K562 (cell line): Measurements from ENCODE around the gene RNF34. TPM values are rescaled to one million over a fixed set of nuclear protein-coding genes. Genes with fewer than 3 reads are reported as not detected.

ENCODE experiments used
- CC2D1A ChIP-seq: fragments of 450-650 bp; IDR thresholded peaks from 2 replicates; pipeline ENCODE4 v1.6.1; 2017; ENCODE audit warnings: mild to moderate bottlenecking
- CREB1 ChIP-seq, 2 experiments: sonication (generic) in 1 of 2; formaldehyde crosslinking in 1 of 2; IDR thresholded peaks; 2 replicates each; pipeline versions ENCODE4 v1.6.1 to v1.8.0; 2012 to 2022; ENCODE audit warnings: inconsistent platforms in 1 of 2, mild to moderate bottlenecking in 1 of 2, missing genetic modification reagents in 1 of 2, moderate library complexity in 1 of 2
- CTBP1 ChIP-seq: fragments of 450-650 bp; IDR thresholded peaks from 2 replicates; pipeline ENCODE4 v1.6.1; 2016; ENCODE audit warnings: borderline replicate concordance
- DDX20 ChIP-seq: fragments of 450-650 bp; IDR thresholded peaks from 2 replicates; pipeline ENCODE4 v1.6.1; 2016; ENCODE audit warnings: missing genetic modification characterization, low read depth, mild to moderate bottlenecking, missing compliant biosample characterization, moderate library complexity
- FOSL1 ChIP-seq: fragments of 200-800 bp; sonication (Bioruptor generic); conservative IDR thresholded peaks from 2 replicates; pipeline ENCODE4 v1.6.1; 2016; ENCODE audit warnings: missing genetic modification characterization, missing compliant biosample characterization
- NCOA1 ChIP-seq: fragments of 450-650 bp; IDR thresholded peaks from 2 replicates; pipeline ENCODE4 v1.6.1; 2016; ENCODE audit warnings: low read depth
- NFATC3 ChIP-seq: fragments of 450-650 bp; IDR thresholded peaks from 2 replicates; pipeline ENCODE4 v1.6.1; 2017; ENCODE audit warnings: mild to moderate bottlenecking
- NFRKB ChIP-seq: fragments of 450-650 bp; IDR thresholded peaks from 2 replicates; pipeline ENCODE4 v1.6.1; 2016; ENCODE audit warnings: low read depth
- PCBP2 ChIP-seq: fragments of 200-400 bp; formaldehyde crosslinking; IDR thresholded peaks from 2 replicates; pipeline ENCODE4 v1.6.1; 2018; ENCODE audit warnings: low read length, low read depth, mild to moderate bottlenecking, moderate library complexity; ENCODE audit not compliant: poor library complexity, severe bottlenecking
- PHTF2 ChIP-seq: fragments of 250-450 bp; sonication (Bioruptor Pico); IDR thresholded peaks from 2 replicates; pipeline ENCODE4 v1.5.0; 2021; ENCODE audit warnings: mild to moderate bottlenecking
- PPARD ChIP-seq: fragments of 250-450 bp; sonication (Bioruptor Pico); IDR thresholded peaks from 2 replicates; pipeline ENCODE4 v1.8.0; 2022; ENCODE audit warnings: inconsistent platforms, mild to moderate bottlenecking, moderate library complexity
- PTRF ChIP-seq: fragments of 450-650 bp; IDR thresholded peaks from 2 replicates; pipeline ENCODE4 v1.6.1; 2016; ENCODE audit warnings: mild to moderate bottlenecking, missing genetic modification characterization, missing compliant biosample characterization
- PURB ChIP-seq: sonication (generic); formaldehyde crosslinking; IDR thresholded peaks from 2 replicates; pipeline ENCODE4 v1.9.0; 2021; ENCODE audit warnings: low read depth, mild to moderate bottlenecking, missing genetic modification reagents
- RBM39 ChIP-seq: fragments of 200-400 bp; formaldehyde crosslinking; optimal IDR thresholded peaks from 2 replicates; pipeline ENCODE3; 2018; ENCODE audit warnings: low read depth, low read length
- SAFB2 ChIP-seq: fragments of 200-400 bp; formaldehyde crosslinking; IDR thresholded peaks from 2 replicates; pipeline ENCODE4 v1.6.1; 2018; ENCODE audit warnings: borderline replicate concordance, low read length, low read depth, moderate library complexity; ENCODE audit not compliant: severe bottlenecking
- SETDB1 ChIP-seq: IDR thresholded peaks from one replicate; pipeline ENCODE4 v1.6.1; 2012; ENCODE audit warnings: low read length, control low read depth, inconsistent platforms
- SIRT6 ChIP-seq: IDR thresholded peaks from one replicate; pipeline ENCODE4 v1.6.1; 2012; ENCODE audit warnings: low read depth, mild to moderate bottlenecking, control low read depth, inconsistent platforms, low read length, moderate library complexity
- SMARCE1 ChIP-seq: fragments of 450-650 bp; IDR thresholded peaks from 2 replicates; pipeline ENCODE4 v1.7.1; 2016; ENCODE audit warnings: mild to moderate bottlenecking
- TAF15 ChIP-seq: fragments of 200-400 bp; formaldehyde crosslinking; IDR thresholded peaks from 2 replicates; pipeline ENCODE4 v1.6.1; 2017; ENCODE audit warnings: mild to moderate bottlenecking, low read depth, low read length, moderate library complexity
- ZNF146 ChIP-seq: IDR thresholded peaks from one replicate; pipeline ENCODE4 v1.6.1; 2018; ENCODE audit warnings: missing compliant biosample characterization; ENCODE audit not compliant: unreplicated experiment
- polyA plus RNA-seq, 8 experiments: library from polyadenylated mRNA; depleted of rRNA in 4 of 8; stranded (reverse) in 5 of 8; unstranded in 3 of 8; fragments of >200 nt; fragmentation: Nextera tagmentation in 2 of 8; fragmentation: Illumina TruSeq in 1 of 8; extraction: Ambion mirVana in 2 of 8; extraction: Trizol in 1 of 8; gene quantifications; 2 replicates each; pipeline versions ENCODE4 v1.2.1 to v1.2.3, GENCODE V29; 2011 to 2014; ENCODE audit warnings: inconsistent platforms in 1 of 8, missing spikeins in 1 of 8
- total RNA-seq, 7 experiments: library from RNA; depleted of rRNA in 6 of 7; stranded (reverse); fragments of >200 nt in 6 of 7; fragmentation: Illumina TruSeq in 2 of 7; extraction: Trizol in 2 of 7; gene quantifications; 2 replicates each; pipeline versions ENCODE4 v1.2.1 to v1.2.3, GENCODE V29; 2011 to 2021; ENCODE audit warnings: low replicate concordance in 1 of 7
- TF ChIP-seq, protein P1 (sequence below): sonication (generic); formaldehyde crosslinking; IDR thresholded peaks from 2 replicates; pipeline ENCODE4 v1.8.0; 2023; ENCODE audit warnings: mild to moderate bottlenecking, missing genetic modification reagents
- TF ChIP-seq, protein P2 (sequence below): IDR thresholded peaks from 2 replicates; pipeline ENCODE4 v1.6.1; 2014; ENCODE audit warnings: antibody characterized with exemption
- TF ChIP-seq, protein P3 (sequence below): sonication (generic); formaldehyde crosslinking; IDR thresholded peaks from 2 replicates; pipeline ENCODE4 v1.8.1; 2023; ENCODE audit warnings: mild to moderate bottlenecking, missing genetic modification reagents
- TF ChIP-seq, protein P4 (sequence below): fragments of 450-650 bp; IDR thresholded peaks from 2 replicates; pipeline ENCODE4 v1.6.1; 2017; ENCODE audit warnings: mild to moderate bottlenecking, moderate library complexity

The RNF34 gene
- total and polyA plus RNA-seq, 9 of the 15 experiments (the other 6 are each of a cell fraction or from before 2014, with no cell fraction given): 41.7 to 88.9 (median 54.1) TPM

DNA sequence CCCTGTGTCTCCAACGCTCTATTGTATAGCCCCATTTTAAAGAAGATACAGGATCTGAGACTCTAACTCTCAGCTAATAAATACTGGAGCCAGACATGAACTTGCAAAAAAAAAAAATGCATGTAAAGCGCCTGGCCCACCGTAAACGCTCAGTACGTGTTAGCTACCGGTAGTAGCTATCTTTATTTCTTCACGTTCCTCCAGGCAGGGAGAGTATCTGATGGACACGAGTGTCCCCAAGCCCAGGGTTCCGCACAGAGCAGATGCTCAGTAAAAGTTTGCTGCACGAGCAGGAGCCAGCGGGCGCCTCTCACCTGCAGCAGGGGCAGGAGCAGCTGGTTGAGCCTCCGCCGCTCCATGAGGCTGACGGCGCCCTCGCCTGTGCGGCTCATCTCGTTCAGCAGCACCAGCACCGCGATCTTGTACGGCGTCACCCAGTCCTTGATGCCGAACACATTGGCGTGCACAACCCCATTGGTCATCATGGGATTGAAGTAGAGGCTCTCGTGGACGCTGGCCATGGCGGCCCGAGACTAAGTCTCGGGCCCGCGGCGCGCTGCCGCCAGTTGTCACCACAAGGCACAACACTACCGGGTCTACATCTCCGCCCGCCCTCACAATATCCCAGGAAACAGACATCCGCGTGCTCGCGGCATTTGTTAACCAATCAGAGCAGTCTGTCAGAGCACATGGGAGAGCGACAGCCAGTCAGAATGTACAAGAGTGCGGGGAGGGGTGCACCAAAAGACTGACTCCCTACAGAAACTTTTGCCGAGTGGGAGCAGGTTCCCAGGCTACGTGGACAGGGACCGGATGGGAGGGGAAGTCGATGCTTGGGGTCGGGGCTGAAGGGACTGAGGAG lies 47.9 kb upstream of the RNF34 start, which contains the start of gene ANAPC5 (continued):
- TF ChIP-seq, protein P1, sequence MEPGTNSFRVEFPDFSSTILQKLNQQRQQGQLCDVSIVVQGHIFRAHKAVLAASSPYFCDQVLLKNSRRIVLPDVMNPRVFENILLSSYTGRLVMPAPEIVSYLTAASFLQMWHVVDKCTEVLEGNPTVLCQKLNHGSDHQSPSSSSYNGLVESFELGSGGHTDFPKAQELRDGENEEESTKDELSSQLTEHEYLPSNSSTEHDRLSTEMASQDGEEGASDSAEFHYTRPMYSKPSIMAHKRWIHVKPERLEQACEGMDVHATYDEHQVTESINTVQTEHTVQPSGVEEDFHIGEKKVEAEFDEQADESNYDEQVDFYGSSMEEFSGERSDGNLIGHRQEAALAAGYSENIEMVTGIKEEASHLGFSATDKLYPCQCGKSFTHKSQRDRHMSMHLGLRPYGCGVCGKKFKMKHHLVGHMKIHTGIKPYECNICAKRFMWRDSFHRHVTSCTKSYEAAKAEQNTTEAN (CRISPR knock-in tag): no peak
- peak; percentile 81 for TF ChIP-seq CREB1 (IDR thresholded peaks at IDR 0.05)
- TF ChIP-seq CREB1 (CRISPR knock-in tag; IDR thresholded peaks at IDR 0.05): peak; percentile 73
- TF ChIP-seq RBM39: no peak
- TF ChIP-seq NFATC3: peak; percentile 82
- no peak for TF ChIP-seq CTBP1
- TF ChIP-seq SIRT6: no peak
- TF ChIP-seq PCBP2: no peak
- TF ChIP-seq SAFB2: no peak
- no peak for TF ChIP-seq SMARCE1
- TF ChIP-seq PPARD (CRISPR knock-in tag): no peak
- TF ChIP-seq TAF15: no peak
- TF ChIP-seq FOSL1 (tag): no peak
- peak; percentile 100 for TF ChIP-seq NFRKB
- no peak for TF ChIP-seq DDX20 (tag)
- TF ChIP-seq PURB (CRISPR knock-in tag): no peak
- peak; percentile 82 for TF ChIP-seq CC2D1A
- TF ChIP-seq, protein P2, sequence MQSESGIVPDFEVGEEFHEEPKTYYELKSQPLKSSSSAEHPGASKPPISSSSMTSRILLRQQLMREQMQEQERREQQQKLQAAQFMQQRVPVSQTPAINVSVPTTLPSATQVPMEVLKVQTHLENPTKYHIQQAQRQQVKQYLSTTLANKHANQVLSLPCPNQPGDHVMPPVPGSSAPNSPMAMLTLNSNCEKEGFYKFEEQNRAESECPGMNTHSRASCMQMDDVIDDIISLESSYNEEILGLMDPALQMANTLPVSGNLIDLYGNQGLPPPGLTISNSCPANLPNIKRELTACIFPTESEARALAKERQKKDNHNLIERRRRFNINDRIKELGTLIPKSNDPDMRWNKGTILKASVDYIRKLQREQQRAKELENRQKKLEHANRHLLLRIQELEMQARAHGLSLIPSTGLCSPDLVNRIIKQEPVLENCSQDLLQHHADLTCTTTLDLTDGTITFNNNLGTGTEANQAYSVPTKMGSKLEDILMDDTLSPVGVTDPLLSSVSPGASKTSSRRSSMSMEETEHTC: no peak
- no peak for TF ChIP-seq PTRF (tag)
- TF ChIP-seq NCOA1: peak; percentile 98
- no peak for TF ChIP-seq ZNF146 (CRISPR knock-in tag)
- TF ChIP-seq SETDB1: no peak
- no peak for TF ChIP-seq PHTF2 (CRISPR knock-in tag)
- TF ChIP-seq, protein P3, sequence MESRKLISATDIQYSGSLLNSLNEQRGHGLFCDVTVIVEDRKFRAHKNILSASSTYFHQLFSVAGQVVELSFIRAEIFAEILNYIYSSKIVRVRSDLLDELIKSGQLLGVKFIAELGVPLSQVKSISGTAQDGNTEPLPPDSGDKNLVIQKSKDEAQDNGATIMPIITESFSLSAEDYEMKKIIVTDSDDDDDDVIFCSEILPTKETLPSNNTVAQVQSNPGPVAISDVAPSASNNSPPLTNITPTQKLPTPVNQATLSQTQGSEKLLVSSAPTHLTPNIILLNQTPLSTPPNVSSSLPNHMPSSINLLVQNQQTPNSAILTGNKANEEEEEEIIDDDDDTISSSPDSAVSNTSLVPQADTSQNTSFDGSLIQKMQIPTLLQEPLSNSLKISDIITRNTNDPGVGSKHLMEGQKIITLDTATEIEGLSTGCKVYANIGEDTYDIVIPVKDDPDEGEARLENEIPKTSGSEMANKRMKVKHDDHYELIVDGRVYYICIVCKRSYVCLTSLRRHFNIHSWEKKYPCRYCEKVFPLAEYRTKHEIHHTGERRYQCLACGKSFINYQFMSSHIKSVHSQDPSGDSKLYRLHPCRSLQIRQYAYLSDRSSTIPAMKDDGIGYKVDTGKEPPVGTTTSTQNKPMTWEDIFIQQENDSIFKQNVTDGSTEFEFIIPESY: no peak
- TF ChIP-seq, protein P4, sequence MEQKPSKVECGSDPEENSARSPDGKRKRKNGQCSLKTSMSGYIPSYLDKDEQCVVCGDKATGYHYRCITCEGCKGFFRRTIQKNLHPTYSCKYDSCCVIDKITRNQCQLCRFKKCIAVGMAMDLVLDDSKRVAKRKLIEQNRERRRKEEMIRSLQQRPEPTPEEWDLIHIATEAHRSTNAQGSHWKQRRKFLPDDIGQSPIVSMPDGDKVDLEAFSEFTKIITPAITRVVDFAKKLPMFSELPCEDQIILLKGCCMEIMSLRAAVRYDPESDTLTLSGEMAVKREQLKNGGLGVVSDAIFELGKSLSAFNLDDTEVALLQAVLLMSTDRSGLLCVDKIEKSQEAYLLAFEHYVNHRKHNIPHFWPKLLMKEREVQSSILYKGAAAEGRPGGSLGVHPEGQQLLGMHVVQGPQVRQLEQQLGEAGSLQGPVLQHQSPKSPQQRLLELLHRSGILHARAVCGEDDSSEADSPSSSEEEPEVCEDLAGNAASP: no peak
